Parietal lobe (tissue), 2 donors: Measurements from ENCODE around the gene CITED1. TPM values are rescaled to one million over a fixed set of nuclear protein-coding genes. Genes with fewer than 3 reads are reported as not detected.

Experiments used
- small RNA-seq: library from RNA; depleted of rRNA; stranded (forward); fragments of <200 nt; gene quantifications from one replicate; pipeline ENCODE3, GENCODE V24; 2014; ENCODE audit warnings: low replicate concordance
- total RNA-seq: library from RNA; depleted of rRNA; stranded (reverse); fragments of >200 nt; gene quantifications from one replicate; pipeline ENCODE4 v1.2.3, GENCODE V29; 2014

CITED1 gene
- 3.1 TPM for total RNA-seq

GRCh38 chrX:72305286-72306084 lies at the start of gene CITED1:
TSS of gene CITED1 (minus strand) at chrX:72305914. CDS start at chrX:72302869, 3,045 bp downstream.

Small RNA genes lying within 50 kb of the gene (small RNA-seq; reads per million reads assigned to genes)
- not detected for gene RF00019

Other genes with a start within 250 kb of the CITED1 start
- gene RTL5, start 174.0 kb downstream of the CITED1 start, total RNA-seq: 7.8 TPM
- gene PIN4, start 124.2 kb downstream of the CITED1 start, total RNA-seq: 23.2 TPM
- 0.94 TPM for gene ERCC6L, start 66.9 kb downstream of the CITED1 start, total RNA-seq
- 814 TPM for gene RPS4X, start 28.7 kb downstream of the CITED1 start, total RNA-seq